ENCODE results near the gene RWDD1. TPM values are rescaled to one million over a fixed set of nuclear protein-coding genes. Genes with fewer than 3 reads are reported as not detected.

RWDD1 gene
- polyA plus RNA-seq, 1 of the 3 experiments (the other 2 are of a cell fraction), result 17.7 TPM

- Histone ChIP-seq H4K20me1 (ENCODE audit: insufficient read depth) (no peaks in the 10 kb centered on the region), H3K9ac (no peak overlapping the region), H3K27me3 (ENCODE audit: insufficient read depth) (no peaks in the 10 kb centered on the region), H3K9me2 (no peaks in the 10 kb centered on the region), H2AFZ (ENCODE audit: low read depth) (no peak overlapping the region), H3K4me1 (ENCODE audit: control insufficient read depth in 1 of 2, insufficient read depth in 2 of 2, low read depth in 1 of 2, low read length in 1 of 2) (no peaks in the 10 kb centered on the region), H3K4me2 (no peak overlapping the region), H3K79me2 (ENCODE audit: insufficient read depth) (no peaks in the 10 kb centered on the region), H3K36me3 (replicated peaks in 1 of 2; ENCODE audit: control insufficient read depth in 1 of 2, insufficient read depth in 2 of 2, low read length in 1 of 2) (peaks cover 0 to 21% of the 10 kb centered on the region in 2 experiments), H3F3A (replicated peaks; ENCODE audit: insufficient read depth) (no peaks in the 10 kb centered on the region), H3K4me3 (ENCODE audit: low read depth in 2 of 2, low read length in 1 of 2) (no peak overlapping the region), H3K9me3 (no peaks in the 10 kb centered on the region), H3K27ac (ENCODE audit: low read depth in 2 of 2, low read length in 1 of 2) (no peak overlapping the region)
- TF ChIP-seq ZBTB33 (IDR thresholded peaks at IDR 0.05; ENCODE audit: borderline replicate concordance, low read depth), result no peak
- no peak for TF ChIP-seq MEF2A (IDR thresholded peaks at IDR 0.05; ENCODE audit: borderline replicate concordance, low read depth)
- TF ChIP-seq TCF12 (IDR thresholded peaks at IDR 0.05), result no peak
- TF ChIP-seq GATA2 (CRISPR knock-in tag; IDR thresholded peaks at IDR 0.05), result no peak
- no peak for TF ChIP-seq POLR2AphosphoS5 (IDR thresholded peaks at IDR 0.05; ENCODE audit: low read depth, low read length)
- no peak for TF ChIP-seq NRF1 (IDR thresholded peaks at IDR 0.05; ENCODE audit: low read depth, low read length)
- TF ChIP-seq RCOR1 (IDR thresholded peaks at IDR 0.05; ENCODE audit: low read length), result no peak
- no peak for TF ChIP-seq EP300 (IDR thresholded peaks at IDR 0.05; ENCODE audit: borderline replicate concordance in 1 of 2, low read depth in 1 of 2, low read length in 1 of 2)
- TF ChIP-seq, protein P1, sequence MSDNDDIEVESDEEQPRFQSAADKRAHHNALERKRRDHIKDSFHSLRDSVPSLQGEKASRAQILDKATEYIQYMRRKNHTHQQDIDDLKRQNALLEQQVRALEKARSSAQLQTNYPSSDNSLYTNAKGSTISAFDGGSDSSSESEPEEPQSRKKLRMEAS (IDR thresholded peaks at IDR 0.05; ENCODE audit: low read depth), result no peak
- no peak for TF ChIP-seq JUND (IDR thresholded peaks at IDR 0.05)
- TF ChIP-seq FOSL2 (IDR thresholded peaks at IDR 0.05; ENCODE audit: borderline replicate concordance, low read depth), result no peak
- no peak for TF ChIP-seq ELF1 (IDR thresholded peaks at IDR 0.05)
- no peak for TF ChIP-seq TAF1 (IDR thresholded peaks at IDR 0.05; ENCODE audit: borderline replicate concordance, low read depth, low read length)
- TF ChIP-seq MXI1 (IDR thresholded peaks at IDR 0.05; ENCODE audit: low read depth, low read length), result no peak
- no peak for TF ChIP-seq CHD2 (IDR thresholded peaks at IDR 0.05; ENCODE audit: low read length, partially characterized antibody)
- TF ChIP-seq GABPA (IDR thresholded peaks at IDR 0.05; ENCODE audit: low read depth), result no peak
- no peak for TF ChIP-seq RFX5 (IDR thresholded peaks at IDR 0.05; ENCODE audit: low read length)
- no peak for TF ChIP-seq YY1 (IDR thresholded peaks at IDR 0.05; ENCODE audit: low read depth)
- TF ChIP-seq, protein P2, sequence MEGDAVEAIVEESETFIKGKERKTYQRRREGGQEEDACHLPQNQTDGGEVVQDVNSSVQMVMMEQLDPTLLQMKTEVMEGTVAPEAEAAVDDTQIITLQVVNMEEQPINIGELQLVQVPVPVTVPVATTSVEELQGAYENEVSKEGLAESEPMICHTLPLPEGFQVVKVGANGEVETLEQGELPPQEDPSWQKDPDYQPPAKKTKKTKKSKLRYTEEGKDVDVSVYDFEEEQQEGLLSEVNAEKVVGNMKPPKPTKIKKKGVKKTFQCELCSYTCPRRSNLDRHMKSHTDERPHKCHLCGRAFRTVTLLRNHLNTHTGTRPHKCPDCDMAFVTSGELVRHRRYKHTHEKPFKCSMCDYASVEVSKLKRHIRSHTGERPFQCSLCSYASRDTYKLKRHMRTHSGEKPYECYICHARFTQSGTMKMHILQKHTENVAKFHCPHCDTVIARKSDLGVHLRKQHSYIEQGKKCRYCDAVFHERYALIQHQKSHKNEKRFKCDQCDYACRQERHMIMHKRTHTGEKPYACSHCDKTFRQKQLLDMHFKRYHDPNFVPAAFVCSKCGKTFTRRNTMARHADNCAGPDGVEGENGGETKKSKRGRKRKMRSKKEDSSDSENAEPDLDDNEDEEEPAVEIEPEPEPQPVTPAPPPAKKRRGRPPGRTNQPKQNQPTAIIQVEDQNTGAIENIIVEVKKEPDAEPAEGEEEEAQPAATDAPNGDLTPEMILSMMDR (IDR thresholded peaks at IDR 0.05), result no peak
- no peak for DNase-seq
- POLR2A ChIA-PET, result no interaction called here
- 96% methylated on average over 4 of the region's 4 CpGs for WGBS (ENCODE audit: low lambda C conversion rate)
- CTCF ChIA-PET, result no interaction called here
Measured at GRCh38 chr6:116605935-116606334, 34.6 kb downstream of the RWDD1 start.
